OCI-LY7 (cell line): ENCODE measurements around the gene NTNG2.

Experiments used
- EZH2phosphoT487 ChIP-seq: fragments of 200-600 bp; sonication (generic); IDR thresholded peaks from 2 replicates; pipeline ENCODE4 v1.6.1; 2018; ENCODE audit warnings: low read depth, borderline replicate concordance, mild to moderate bottlenecking, mixed run types, antibody characterized with exemption, low read length, moderate library complexity, mixed read lengths
- TF ChIP-seq, protein P1 (sequence below): fragments of 200-600 bp; sonication (generic); conservative IDR thresholded peaks from 2 replicates; pipeline ENCODE4 v1.5.1; 2014; ENCODE audit warnings: mild to moderate bottlenecking, antibody characterized with exemption, low read length, moderate library complexity, mixed read lengths

DNA sequence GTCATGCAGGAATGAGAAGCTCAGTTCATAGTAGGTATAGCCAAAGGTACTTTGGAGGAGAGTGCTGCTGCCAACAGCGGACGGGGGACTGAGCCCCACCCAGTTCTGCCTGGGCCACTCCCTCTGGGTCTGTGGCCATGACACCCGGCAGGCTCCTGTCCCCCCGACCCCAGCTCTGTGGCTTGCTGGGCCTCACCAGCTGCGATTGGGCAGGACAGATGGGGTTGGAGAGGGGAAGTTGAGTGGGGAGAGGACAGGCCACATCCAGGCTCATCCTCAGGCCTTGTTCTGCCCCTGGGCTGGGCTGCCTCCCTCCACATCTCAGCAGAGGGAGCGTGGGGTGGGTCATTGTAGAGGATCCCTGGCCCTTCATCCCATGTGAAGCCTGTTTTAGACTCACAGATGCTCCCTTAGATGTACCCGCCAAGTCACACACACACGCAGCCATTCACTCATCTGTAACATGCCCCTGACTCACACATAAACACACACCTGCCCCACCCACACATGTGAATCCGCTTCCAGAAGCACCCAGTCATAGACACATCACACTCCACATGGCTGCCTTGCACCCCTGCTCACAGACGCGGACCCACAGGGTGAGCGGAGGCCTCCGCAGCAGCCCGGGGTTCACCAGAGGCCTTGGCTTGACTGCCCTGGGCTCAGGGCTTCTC, 48.8 kb downstream of the NTNG2 start:
- TF ChIP-seq, protein P1, sequence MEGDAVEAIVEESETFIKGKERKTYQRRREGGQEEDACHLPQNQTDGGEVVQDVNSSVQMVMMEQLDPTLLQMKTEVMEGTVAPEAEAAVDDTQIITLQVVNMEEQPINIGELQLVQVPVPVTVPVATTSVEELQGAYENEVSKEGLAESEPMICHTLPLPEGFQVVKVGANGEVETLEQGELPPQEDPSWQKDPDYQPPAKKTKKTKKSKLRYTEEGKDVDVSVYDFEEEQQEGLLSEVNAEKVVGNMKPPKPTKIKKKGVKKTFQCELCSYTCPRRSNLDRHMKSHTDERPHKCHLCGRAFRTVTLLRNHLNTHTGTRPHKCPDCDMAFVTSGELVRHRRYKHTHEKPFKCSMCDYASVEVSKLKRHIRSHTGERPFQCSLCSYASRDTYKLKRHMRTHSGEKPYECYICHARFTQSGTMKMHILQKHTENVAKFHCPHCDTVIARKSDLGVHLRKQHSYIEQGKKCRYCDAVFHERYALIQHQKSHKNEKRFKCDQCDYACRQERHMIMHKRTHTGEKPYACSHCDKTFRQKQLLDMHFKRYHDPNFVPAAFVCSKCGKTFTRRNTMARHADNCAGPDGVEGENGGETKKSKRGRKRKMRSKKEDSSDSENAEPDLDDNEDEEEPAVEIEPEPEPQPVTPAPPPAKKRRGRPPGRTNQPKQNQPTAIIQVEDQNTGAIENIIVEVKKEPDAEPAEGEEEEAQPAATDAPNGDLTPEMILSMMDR: no peak
- TF ChIP-seq EZH2phosphoT487: no peak
